Adipocyte (in vitro differentiated cells): ENCODE data around the gene FHOD3.

Experiments used
- DNase-seq: peaks from one replicate; pipeline ENCODE4 v3.0.0-alpha.2; 2015; ENCODE audit warnings: low read depth
- H3K27me3 ChIP-seq: replicated peaks from 2 replicates; pipeline ENCODE4 v1.7.0; 2013; ENCODE audit warnings: mild to moderate bottlenecking, low read length, moderate library complexity; ENCODE audit not compliant: control insufficient read depth, insufficient read depth
- H3K36me3 ChIP-seq: 2 replicates; pipeline ENCODE4 v1.7.0; 2013; ENCODE audit warnings: low read length, mild to moderate bottlenecking, moderate library complexity; ENCODE audit not compliant: control insufficient read depth, insufficient read depth, severe bottlenecking
- H3K4me1 ChIP-seq: 2 replicates; pipeline ENCODE4 v1.7.0; 2013; ENCODE audit warnings: mild to moderate bottlenecking, low read length, moderate library complexity; ENCODE audit not compliant: control insufficient read depth, insufficient read depth
- H3K4me3 ChIP-seq: 2 replicates; pipeline ENCODE4 v1.7.0; 2013; ENCODE audit warnings: mild to moderate bottlenecking, low read length, moderate library complexity
- H3K9ac ChIP-seq: 2 replicates; pipeline ENCODE4 v1.7.0; 2013; ENCODE audit warnings: mild to moderate bottlenecking, low read length, moderate library complexity
- H3K9me3 ChIP-seq: 2 replicates; pipeline ENCODE4 v1.7.0; 2013; ENCODE audit warnings: mild to moderate bottlenecking, low read length, moderate library complexity; ENCODE audit not compliant: control insufficient read depth

The FHOD3 gene

DNA sequence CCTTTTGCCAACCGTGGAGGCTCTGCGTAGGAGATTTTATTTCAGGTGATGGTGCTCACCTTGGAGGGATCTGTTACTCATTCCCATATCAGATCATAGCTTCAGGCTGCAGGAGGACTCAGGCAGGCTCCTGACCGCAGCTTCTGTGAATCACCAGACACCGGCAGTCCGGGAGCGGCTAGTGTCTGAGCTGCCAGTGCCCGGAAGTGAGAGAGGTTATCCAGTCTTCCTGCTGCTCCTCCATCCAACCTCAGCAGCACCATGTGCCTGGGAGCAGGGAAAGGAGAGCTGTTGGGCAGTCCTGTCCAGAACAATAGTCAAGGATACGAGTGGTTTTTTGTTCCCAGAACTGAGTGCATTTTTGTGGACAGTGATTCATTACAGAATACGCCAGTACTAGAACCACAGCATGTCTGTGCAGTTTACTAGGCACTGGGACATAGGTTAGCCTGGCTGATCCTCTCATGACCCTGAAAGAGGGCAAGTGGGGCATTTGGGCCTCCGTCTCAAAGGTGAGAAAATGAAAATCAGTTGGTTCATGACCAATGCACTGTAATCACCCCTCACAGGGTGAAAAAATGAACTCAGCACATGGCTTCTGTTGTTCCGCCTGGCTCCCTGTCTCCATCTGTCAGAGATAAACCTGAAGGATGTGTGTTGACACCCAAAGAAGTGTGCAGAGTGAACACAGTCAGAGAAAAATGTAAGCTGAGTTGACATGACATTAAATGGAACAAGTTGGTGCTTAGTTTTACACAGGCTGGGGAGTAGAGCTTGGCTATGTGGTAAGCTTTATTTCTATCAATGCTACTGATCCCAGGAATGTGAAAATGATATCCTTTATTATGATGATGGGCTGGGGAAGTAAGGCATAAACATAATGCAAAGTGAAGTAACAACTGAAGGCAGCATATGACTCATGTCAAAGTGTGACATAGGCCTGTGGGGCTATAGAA lies 12.2 kb downstream of the FHOD3 start:
- peak overlapping the region; percentile 25 for H3K4me3 ChIP-seq
- peak; percentile 90 for DNase-seq
- H3K4me1 ChIP-seq, result peaks cover 38% of the 10 kb centered on the region
- no peaks in the 10 kb centered on the region for H3K9me3 ChIP-seq
- H3K36me3 ChIP-seq, result no peaks in the 10 kb centered on the region
- H3K27me3 ChIP-seq, result no peaks in the 10 kb centered on the region
- H3K9ac ChIP-seq, result peak overlapping the region; percentile 55

DNA sequence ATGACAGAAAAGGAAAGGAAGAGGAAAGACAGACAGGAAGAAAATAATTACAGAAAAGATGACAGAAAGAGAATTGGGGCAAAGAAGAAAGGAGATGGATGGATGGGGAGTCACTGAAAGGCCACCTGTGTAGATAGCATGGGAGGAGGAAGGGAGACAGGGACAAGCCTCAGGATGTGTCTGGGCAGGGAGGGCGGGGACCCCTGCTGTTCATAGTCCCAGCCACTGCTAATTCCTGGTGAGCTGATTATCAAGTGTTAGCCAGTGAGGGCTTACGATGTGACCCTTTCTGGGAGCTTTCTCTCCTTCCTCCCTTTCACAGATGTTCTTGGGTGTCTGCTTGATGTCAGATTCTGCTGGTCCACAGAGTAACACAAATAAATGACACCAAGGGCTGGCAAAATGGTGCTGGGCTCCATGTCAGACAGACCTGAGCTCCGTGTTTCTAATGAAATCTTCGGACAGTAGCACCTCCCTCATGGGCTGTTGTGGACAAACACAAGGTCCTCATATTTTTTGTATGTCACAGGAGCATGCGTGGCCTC lies 13.6 kb downstream of the FHOD3 start:
- Histone ChIP-seq H3K4me1 (peaks cover 51% of the 10 kb centered on the region), H3K27me3 (no peaks in the 10 kb centered on the region), H3K9me3 (no peaks in the 10 kb centered on the region), H3K9ac (no peak overlapping the region), H3K4me3 (no peak overlapping the region), H3K36me3 (no peaks in the 10 kb centered on the region)
- no peak for DNase-seq

DNA sequence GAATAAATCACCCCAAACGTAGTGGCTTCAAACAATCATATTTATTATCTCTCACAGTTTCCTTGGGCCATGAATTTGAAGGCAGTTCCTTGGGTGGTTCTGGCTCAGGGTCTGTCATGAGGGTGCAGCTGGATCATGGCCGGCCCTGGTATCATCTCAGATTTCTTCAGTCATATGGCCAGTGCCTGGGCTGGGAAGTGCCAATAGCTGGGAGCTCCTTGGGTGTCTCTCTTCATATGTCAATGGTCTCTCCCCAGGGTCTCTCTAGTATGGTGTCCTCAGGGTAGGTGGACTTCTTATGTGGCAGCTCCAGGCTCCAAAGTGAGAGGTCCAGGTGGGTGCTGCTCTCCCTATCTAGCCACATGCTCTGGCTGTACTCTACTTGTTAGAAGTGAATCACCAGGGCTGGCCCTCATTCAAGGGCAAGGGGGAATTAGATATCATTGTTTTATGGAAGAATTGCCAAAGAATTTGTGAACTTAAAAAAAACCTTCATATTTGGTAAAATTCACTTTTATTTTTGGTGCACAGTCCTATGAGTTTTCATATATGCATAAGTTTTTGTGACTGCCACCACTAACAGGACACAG lies 15.4 kb downstream of the FHOD3 start:
- Histone ChIP-seq H3K27me3 (no peaks in the 10 kb centered on the region), H3K9ac (no peak overlapping the region), H3K4me3 (no peak overlapping the region), H3K4me1 (peaks cover 54% of the 10 kb centered on the region), H3K36me3 (no peaks in the 10 kb centered on the region), H3K9me3 (no peaks in the 10 kb centered on the region)
- peak; percentile 25 for DNase-seq

DNA sequence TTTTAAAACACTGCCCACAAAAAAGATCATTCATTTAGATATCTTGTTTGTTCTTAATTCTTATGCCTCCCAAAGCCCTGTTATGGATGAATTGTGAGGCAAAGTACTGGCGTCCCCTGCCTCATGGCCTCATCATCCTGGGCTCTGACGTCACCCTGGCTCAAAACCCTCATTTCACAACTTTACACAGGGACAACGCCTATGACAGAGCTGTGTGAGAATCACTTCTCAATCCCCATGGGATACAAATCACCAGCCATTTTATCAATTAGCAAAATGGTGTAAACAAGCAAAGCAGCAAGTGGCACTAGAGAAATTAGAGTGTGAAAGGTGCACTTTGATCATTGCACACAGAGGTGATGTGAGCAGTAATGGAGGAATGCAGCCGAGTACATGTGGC lies 16.6 kb downstream of the FHOD3 start:
- peak; percentile 52 for DNase-seq
- Histone ChIP-seq H3K4me3 (peak overlapping the region; percentile 19), H3K36me3 (no peaks in the 10 kb centered on the region), H3K9ac (peak overlapping the region; percentile 5), H3K27me3 (no peaks in the 10 kb centered on the region), H3K9me3 (peaks cover 5% of the 10 kb centered on the region), H3K4me1 (peaks cover 49% of the 10 kb centered on the region)

DNA sequence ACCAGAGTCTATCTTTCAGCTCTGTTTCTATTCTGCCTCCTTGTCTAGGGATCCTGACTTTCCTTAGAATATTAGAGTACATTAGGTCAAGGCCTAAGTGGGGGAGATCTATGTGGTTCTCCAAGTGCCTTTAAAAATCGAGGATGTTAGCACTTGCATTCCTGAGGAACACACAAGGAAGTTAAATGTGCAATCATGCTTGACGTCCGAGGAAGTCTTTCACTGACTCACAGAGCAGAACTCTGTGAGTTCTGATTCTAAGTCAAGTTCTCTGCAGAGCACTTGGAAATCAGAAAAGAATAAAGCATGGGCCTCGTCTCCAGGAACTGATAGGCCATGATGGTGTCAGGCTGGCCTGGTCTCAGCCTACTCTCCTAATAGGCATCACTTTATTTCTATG lies 17.2 kb downstream of the FHOD3 start:
- H3K4me3 ChIP-seq, result peak overlapping the region; percentile 19
- peaks cover 42% of the 10 kb centered on the region for H3K4me1 ChIP-seq
- DNase-seq, result peak; percentile 82
- H3K9me3 ChIP-seq, result peaks cover 8% of the 10 kb centered on the region
- peak overlapping the region; percentile 40 for H3K9ac ChIP-seq
- no peaks in the 10 kb centered on the region for H3K27me3 ChIP-seq
- no peaks in the 10 kb centered on the region for H3K36me3 ChIP-seq

DNA sequence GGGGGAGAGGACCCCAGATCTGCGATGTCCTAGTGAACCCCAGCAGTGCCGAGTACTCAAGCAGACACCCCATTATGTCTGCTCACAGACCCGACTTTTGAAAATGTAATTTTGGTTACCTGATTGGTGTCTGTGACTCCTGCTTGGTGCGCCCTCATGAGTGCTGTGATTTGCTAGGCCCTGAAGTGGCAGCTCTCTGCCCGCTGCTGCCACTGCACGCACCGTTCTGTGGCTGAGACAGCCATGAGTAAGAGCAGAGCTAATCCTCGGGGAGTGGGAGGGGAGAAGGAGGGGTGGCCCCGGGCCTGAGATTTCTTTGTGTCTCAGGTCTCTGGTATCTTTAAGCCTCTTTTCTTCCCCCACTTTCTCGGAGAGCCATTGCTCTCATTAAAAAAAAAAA lies 18.2 kb downstream of the FHOD3 start:
- H3K9me3 ChIP-seq, result peaks cover 8% of the 10 kb centered on the region
- no peaks in the 10 kb centered on the region for H3K27me3 ChIP-seq
- no peaks in the 10 kb centered on the region for H3K36me3 ChIP-seq
- H3K9ac ChIP-seq, result peak overlapping the region; percentile 40
- no peak overlapping the region for H3K4me3 ChIP-seq
- peak; percentile 82 for DNase-seq
- H3K4me1 ChIP-seq, result peaks cover 36% of the 10 kb centered on the region

DNA sequence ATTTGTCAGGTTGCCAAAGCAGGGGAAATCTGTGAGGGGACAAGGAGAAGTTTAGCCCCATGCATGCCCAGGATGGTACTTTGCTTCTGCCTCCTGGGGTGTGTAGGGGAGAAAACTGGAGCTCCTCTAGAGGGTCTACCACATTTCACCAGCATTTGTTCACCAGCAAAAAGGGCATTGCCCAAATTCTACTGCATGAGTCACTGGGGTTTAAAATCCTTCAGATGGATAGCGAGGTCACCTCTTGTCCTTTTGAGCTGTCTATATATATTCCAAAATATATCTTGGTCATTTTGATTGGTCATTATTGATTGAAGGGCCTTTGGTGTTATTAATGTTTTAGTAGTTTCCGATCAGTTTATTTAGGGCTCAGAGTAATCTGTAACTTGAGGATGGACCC lies 18.7 kb downstream of the FHOD3 start:
- Histone ChIP-seq H3K4me1 (peaks cover 36% of the 10 kb centered on the region), H3K27me3 (no peaks in the 10 kb centered on the region), H3K4me3 (no peak overlapping the region), H3K9ac (peak overlapping the region; percentile 51), H3K9me3 (peaks cover 8% of the 10 kb centered on the region), H3K36me3 (no peaks in the 10 kb centered on the region)
- DNase-seq, result peak; percentile 42

DNA sequence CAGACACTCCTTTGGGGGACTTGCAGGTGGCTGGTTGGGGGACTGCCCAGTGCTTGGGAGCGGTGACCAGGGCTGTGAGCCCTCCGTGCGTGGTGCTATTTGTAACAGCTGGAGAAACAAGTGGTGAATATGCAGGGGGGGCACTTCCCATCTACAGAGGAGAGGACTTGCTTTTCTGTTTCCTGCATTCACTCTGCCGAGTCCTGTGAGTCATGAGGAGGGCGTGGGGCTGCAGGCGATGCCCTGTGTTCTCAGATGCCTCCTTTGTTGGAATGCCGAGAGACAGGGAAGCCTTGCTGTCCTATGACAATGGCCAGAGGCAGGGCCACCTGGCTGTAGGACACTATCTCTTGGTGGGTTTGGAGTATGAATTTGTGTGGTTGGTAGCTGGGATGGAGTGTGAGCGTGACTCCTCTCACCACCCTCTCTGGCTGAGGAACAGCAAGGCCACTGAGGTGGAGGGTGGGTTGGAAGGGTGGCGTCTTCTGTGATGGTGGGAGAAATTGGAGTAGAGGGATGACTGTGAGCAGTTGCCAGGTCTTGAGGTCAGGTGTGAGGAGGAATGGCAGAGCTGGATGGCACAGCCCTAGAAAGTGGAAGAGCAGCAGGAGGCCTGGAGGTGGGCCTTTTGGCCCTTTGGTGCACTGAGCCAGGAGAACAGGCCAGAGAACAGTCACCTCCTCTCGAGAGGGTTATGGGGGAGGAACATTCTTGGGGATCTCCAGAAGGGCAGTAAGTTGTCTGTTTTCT lies 24.3 kb downstream of the FHOD3 start:
- no peaks in the 10 kb centered on the region for H3K4me1 ChIP-seq
- no peaks in the 10 kb centered on the region for H3K27me3 ChIP-seq
- no peak overlapping the region for H3K4me3 ChIP-seq
- no peaks in the 10 kb centered on the region for H3K36me3 ChIP-seq
- H3K9me3 ChIP-seq, result peaks cover 8% of the 10 kb centered on the region
- no peak overlapping the region for H3K9ac ChIP-seq
- DNase-seq, result peak; percentile 56

DNA sequence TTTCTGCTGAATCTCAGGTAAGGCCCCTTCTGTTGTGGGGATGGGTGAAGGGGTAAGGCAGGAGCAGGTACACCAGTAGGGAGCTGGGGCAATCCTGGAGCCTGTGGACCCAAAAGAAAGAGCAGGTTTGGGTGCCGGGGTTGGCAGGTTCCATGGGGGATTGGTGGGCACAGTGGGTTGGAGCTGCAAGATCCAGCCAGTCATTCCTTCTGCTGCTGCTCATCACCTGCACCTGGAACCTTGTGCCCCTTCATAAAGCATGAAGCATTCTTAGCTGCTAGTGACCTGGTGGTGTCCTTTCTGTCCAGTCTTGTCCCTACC lies 24.9 kb downstream of the FHOD3 start:
- no peaks in the 10 kb centered on the region for H3K4me1 ChIP-seq
- H3K9ac ChIP-seq, result no peak overlapping the region
- H3K9me3 ChIP-seq, result peaks cover 8% of the 10 kb centered on the region
- no peak overlapping the region for H3K4me3 ChIP-seq
- H3K27me3 ChIP-seq, result no peaks in the 10 kb centered on the region
- H3K36me3 ChIP-seq, result no peaks in the 10 kb centered on the region
- no peak for DNase-seq

DNA sequence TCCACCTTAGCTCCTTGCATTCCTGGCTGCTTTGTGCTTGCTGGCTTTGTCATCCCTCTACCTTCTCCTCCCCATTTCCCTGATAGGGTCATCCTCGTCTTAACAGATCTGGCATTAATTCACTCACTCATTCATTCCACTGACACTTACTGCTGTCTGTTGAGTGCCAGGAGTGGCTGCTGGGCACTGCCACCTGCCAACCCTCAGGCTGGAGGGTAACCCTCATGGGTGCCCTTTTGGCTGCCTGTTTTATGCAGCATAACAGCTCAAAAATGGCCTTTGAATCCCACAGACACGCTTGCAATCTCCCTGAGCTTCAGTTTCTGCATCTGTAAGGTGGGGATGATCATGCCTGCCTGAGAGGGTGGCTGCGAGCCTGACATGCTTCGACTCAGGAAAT lies 25.2 kb downstream of the FHOD3 start:
- H3K4me3 ChIP-seq, result no peak overlapping the region
- H3K27me3 ChIP-seq, result no peaks in the 10 kb centered on the region
- H3K4me1 ChIP-seq, result no peaks in the 10 kb centered on the region
- peaks cover 8% of the 10 kb centered on the region for H3K9me3 ChIP-seq
- no peak overlapping the region for H3K9ac ChIP-seq
- no peaks in the 10 kb centered on the region for H3K36me3 ChIP-seq
- no peak for DNase-seq

DNA sequence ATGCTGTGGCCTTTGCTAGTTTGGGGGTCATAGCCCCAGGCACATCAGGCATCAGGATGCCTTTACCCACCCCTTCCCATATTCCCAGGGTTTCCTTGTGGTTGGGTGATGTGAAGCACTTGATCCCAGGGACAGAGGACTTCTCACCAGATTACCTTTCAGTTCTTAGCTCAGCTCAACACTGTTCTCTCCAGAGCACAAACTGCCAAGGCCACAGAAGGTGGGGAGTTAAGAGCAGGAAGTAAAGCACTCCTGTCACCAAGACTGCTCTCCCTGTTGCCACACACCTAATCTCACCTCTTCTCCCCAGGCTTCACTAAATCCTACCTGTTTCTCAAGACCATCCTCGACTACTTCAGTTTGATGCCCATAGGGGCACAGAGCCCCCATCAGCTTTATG lies 25.9 kb downstream of the FHOD3 start:
- no peak overlapping the region for H3K4me3 ChIP-seq
- H3K9me3 ChIP-seq, result peaks cover 8% of the 10 kb centered on the region
- no peak for DNase-seq

More for the DNA sequence above, 25.9 kb downstream of the FHOD3 start:
- Histone ChIP-seq H3K9ac (no peak overlapping the region), H3K36me3 (no peaks in the 10 kb centered on the region), H3K4me1 (no peaks in the 10 kb centered on the region), H3K27me3 (no peaks in the 10 kb centered on the region)
